Panc1 (cell line): ENCODE results near the gene P2RY12. TPM values are rescaled to one million over a fixed set of nuclear protein-coding genes. Genes with fewer than 3 reads are reported as not detected.
A peak's percentile ranks its signal among the peaks of the same experiment; 100 is the strongest.

Experiments
- ATAC-seq: fragments of 200-7000 bp; cut with Tn5 transposase; 2 replicates; pipeline ENCODE4 v1.9.1; 2020; ENCODE audit warnings: mild to moderate bottlenecking, moderate library complexity
- BruUV-seq: library from RNA; stranded (reverse); fragments of 400-500 nt; replicated peaks from 2 replicates; lab custom pipeline; 2021; lab: Mats Ljungman, UMichigan
- CTCF ChIA-PET: fragments of 300-600 bp; sonication (Branson Sonifier 250); formaldehyde crosslinking; loops from one replicate; lab custom pipeline; 2022; ENCODE audit warnings: antibody characterized with exemption; lab: Charles Lee
- POLR2A ChIA-PET: fragments of 300-600 bp; sonication (Branson Sonifier 250); formaldehyde crosslinking; loops from one replicate; lab custom pipeline; 2022; ENCODE audit warnings: antibody characterized with exemption; lab: Charles Lee
- DNase-seq: peaks from one replicate; pipeline ENCODE4 v3.0.0-alpha.2; 2010; ENCODE audit warnings: low read depth, low spot score
- H3K27ac ChIP-seq: 2 replicates; pipeline ENCODE4 v1.5.1; 2011; ENCODE audit warnings: mild to moderate bottlenecking, low read length, inconsistent platforms
- H3K27me3 ChIP-seq: fragments of 200-500 bp; sonication (Bioruptor generic); 2 replicates; pipeline ENCODE4 v1.6.0; 2014; ENCODE audit warnings: low read length, inconsistent platforms; ENCODE audit not compliant: control insufficient read depth, insufficient read depth
- H3K36me3 ChIP-seq: fragments of 200-500 bp; sonication (Bioruptor generic); 2 replicates; pipeline ENCODE4 v1.5.1; 2014; ENCODE audit warnings: inconsistent platforms, mild to moderate bottlenecking, low read length, moderate library complexity; ENCODE audit not compliant: control insufficient read depth, insufficient read depth
- H3K4me1 ChIP-seq: 2 replicates; pipeline ENCODE4 v1.5.1; 2011; ENCODE audit warnings: inconsistent platforms, mild to moderate bottlenecking, low read length, moderate library complexity; ENCODE audit not compliant: control insufficient read depth, insufficient read depth
- H3K4me3 ChIP-seq, 2 experiments: 2 replicates each; pipeline ENCODE4 v1.5.1; 2011 to 2012; ENCODE audit warnings: low read depth in 2 of 2, low read length in 2 of 2, mild to moderate bottlenecking in 2 of 2, inconsistent platforms in 1 of 2, moderate library complexity in 1 of 2
- H3K9me3 ChIP-seq: fragments of 200-500 bp; sonication (Bioruptor generic); 2 replicates; pipeline ENCODE4 v1.5.1; 2014; ENCODE audit warnings: low read depth, mild to moderate bottlenecking, inconsistent platforms, low read length, moderate library complexity; ENCODE audit not compliant: control insufficient read depth, insufficient read depth
- CTCF ChIP-seq: fragments of 450-650 bp; IDR thresholded peaks from 2 replicates; pipeline ENCODE4 v1.5.1; 2017; ENCODE audit warnings: mild to moderate bottlenecking
- POLR2AphosphoS5 ChIP-seq: IDR thresholded peaks from 2 replicates; pipeline ENCODE4 v1.6.1; 2012; ENCODE audit warnings: mild to moderate bottlenecking, low read depth, low read length, moderate library complexity
- REST ChIP-seq, 2 experiments: IDR thresholded peaks; 2 replicates each; pipeline ENCODE4 v1.6.1; 2011 to 2012; ENCODE audit warnings: low read depth in 2 of 2, control low read depth in 1 of 2, low read length in 1 of 2, mild to moderate bottlenecking in 1 of 2, moderate library complexity in 1 of 2; ENCODE audit not compliant: insufficient read depth in 1 of 2
- SIN3A ChIP-seq: IDR thresholded peaks from 2 replicates; pipeline ENCODE4 v1.6.1; 2012; ENCODE audit warnings: low read depth, mild to moderate bottlenecking, low read length, moderate library complexity, borderline replicate concordance; ENCODE audit not compliant: insufficient read depth
- TCF7L2 ChIP-seq: IDR thresholded peaks from 2 replicates; pipeline ENCODE4 v1.6.1; 2011; ENCODE audit warnings: mild to moderate bottlenecking, low read depth, low read length, inconsistent platforms
- in situ Hi-C: cut with HindIII; loops from 2 replicates; pipeline ENCODE4 v1.10.0; 2016; ENCODE audit warnings: low sequenced_read_pairs, low pct_unique_long_range_greater_than_20kb
- intact Hi-C: fragments of 100-400 bp; cut with micrococcal nuclease; formaldehyde crosslinking; loops from one replicate; pipeline ENCODE4 v1.10.0; 2022; ENCODE audit not compliant: unreplicated experiment
- total RNA-seq: library from RNA; stranded (reverse); gene quantifications from one replicate; pipeline ENCODE4 v1.2.1, GENCODE V29; 2021; ENCODE audit not compliant: unreplicated experiment

Gene P2RY12
- total RNA-seq, 1 experiment from 2014 or later, result not detected

GRCh38 chr3:151379083-151379734 is 5.3 kb downstream of the P2RY12 start:
- no peak overlapping the region for H3K4me3 ChIP-seq
- TF ChIP-seq CTCF (peak; percentile 78), REST (IDR thresholded peaks at IDR 0.05; ENCODE audit: insufficient read depth in 1 of 2, low read depth in 2 of 2, low read length in 1 of 2) (no peak), TCF7L2 (no peak)
- H3K27me3 ChIP-seq, result no peaks in the 10 kb centered on the region
- H3K36me3 ChIP-seq, result no peaks in the 10 kb centered on the region
- BruUV-seq, result no TSS peak
- ATAC-seq (peak; percentile 70; the same call in 1 of the 2 replicates), DNase-seq (peak; percentile 13)
- in situ Hi-C loops (no loop called here), intact Hi-C loops (no loop called here)
- no peaks in the 10 kb centered on the region for H3K4me1 ChIP-seq
- no peaks in the 10 kb centered on the region for H3K9me3 ChIP-seq
- CTCF ChIA-PET, result no interaction called here
- POLR2A ChIA-PET, result no interaction called here
- no peak overlapping the region for H3K27ac ChIP-seq

GRCh38 chr3:151377768-151378385 is 6.7 kb downstream of the P2RY12 start:
- Histone ChIP-seq H3K4me3 (no peak overlapping the region), H3K36me3 (no peaks in the 10 kb centered on the region), H3K4me1 (no peaks in the 10 kb centered on the region), H3K27ac (no peak overlapping the region), H3K9me3 (no peaks in the 10 kb centered on the region), H3K27me3 (no peaks in the 10 kb centered on the region)
- no TSS peak for BruUV-seq
- in situ Hi-C loops, result no loop called here
- no peak for DNase-seq
- intact Hi-C loops, result no loop called here
- no peak for ATAC-seq
- TF ChIP-seq TCF7L2 (no peak), REST (IDR thresholded peaks at IDR 0.05; ENCODE audit: insufficient read depth in 1 of 2, low read depth in 2 of 2, low read length in 1 of 2) (no peak), CTCF (no peak), POLR2AphosphoS5 (no peak), SIN3A (no peak)
- CTCF ChIA-PET, result no interaction called here
- POLR2A ChIA-PET, result interaction anchor here (0.6 kb wide), 1 partner anchor 9 kb away, joined by 3 read pairs; no protein-coding TSS in a partner anchor
